ENCODE measurements around the gene ACP4. TPM values are rescaled to one million over a fixed set of nuclear protein-coding genes. Genes with fewer than 3 reads are reported as not detected.
"Not testable (repeated sequence)": the region's sequence is repeated elsewhere in the genome, so short reads cannot be mapped to it uniquely, and the experiment has no call there.

ACP4 gene
- polyA plus RNA-seq, 1 experiment, result not detected

DNA sequence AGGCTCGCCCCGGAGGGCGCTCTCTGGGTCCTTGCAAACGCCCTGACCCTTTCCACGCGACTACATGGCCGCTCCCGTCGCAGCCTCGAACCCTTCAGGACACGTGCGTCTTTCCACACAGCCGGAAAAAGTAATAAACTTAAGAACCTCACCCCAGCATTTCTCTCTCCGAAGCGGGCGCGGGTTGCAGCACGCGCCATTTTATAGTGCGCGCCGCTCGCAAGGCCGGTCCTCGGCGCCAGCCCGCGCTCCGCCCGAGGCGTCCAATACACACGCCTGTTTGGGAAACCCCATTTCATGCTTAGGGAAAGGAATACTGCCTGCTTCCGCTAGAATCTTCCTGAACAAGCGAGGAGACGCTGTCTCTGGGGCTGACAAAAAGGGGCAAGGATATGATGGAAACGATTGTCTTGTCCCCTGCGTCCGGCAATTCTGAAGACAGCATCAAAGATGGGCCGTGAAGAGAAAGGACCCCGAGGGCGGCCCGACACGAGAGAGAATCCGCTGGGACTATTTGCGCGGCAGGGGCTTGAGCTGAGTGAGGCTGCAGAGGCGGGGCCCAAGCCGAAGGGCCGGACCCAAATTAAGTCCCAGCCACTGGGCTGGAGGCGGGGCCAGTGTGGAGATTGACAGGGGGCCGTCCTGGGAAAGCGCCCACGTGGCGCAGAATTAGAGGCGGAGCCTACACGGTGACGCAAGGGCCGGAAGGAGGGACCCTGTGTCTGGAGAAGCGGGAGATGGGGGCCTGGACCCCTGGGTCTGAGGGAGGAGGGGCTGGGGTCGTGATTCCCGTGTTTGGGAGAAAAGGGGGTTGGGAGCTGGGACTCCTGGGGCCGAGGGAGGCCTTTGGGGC lies 14.4 kb downstream of the ACP4 start:
- CTCF ChIA-PET, result interaction anchor here (1.0 kb wide), 1 partner anchor 117 kb away, joined by 3 read pairs; no protein-coding TSS in a partner anchor

DNA sequence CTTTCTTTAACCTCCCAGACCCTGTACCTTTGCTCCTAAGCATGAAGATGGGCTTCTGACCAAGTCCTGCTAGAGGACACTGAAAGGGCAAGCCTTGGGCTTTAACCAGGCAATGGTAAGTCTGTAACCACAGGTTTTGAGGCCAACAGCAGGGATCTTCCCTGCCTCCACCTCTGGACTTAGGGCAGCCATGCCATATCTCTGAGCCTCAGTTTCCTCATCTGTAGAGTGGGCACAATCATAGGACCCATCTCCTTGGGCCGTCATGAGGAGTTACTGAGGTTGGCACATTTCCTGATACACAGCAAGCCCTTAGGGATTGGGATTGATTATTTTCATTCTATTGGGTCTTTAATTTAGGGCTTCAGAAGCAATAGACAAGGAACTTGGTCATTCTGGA lies 18.6 kb downstream of the ACP4 start:
- DNase-seq (ENCODE audit: low read depth), result no peak
- TF ChIP-seq CTCF (IDR thresholded peaks at IDR 0.05; ENCODE audit: insufficient read depth, low read depth, low read length), result no peak
- Histone ChIP-seq H3K36me3 (ENCODE audit: control insufficient read depth, insufficient read depth, low read length) (no peaks in the 10 kb centered on the region), H3K27me3 (ENCODE audit: control insufficient read depth, insufficient read depth, low read length) (no peaks in the 10 kb centered on the region), H3K4me3 (ENCODE audit: low read depth, low read length) (no peak overlapping the region)
- POLR2A ChIA-PET, result no interaction called here
- CTCF ChIA-PET, result no interaction called here

More for the DNA sequence above, 14.4 kb downstream of the ACP4 start:
- H3K27me3 ChIP-seq (ENCODE audit: control insufficient read depth, insufficient read depth, low read length), result no peaks in the 10 kb centered on the region
- peaks cover 6% of the 10 kb centered on the region for H3K36me3 ChIP-seq (ENCODE audit: control insufficient read depth, insufficient read depth, low read length)
- TF ChIP-seq CTCF (IDR thresholded peaks at IDR 0.05; ENCODE audit: insufficient read depth, low read depth, low read length), result 0 out of 2 replicates have a peak, but pooled peaks have one; percentile 2
- peak overlapping the region; percentile 98 for H3K4me3 ChIP-seq (ENCODE audit: low read depth, low read length)
- DNase-seq (ENCODE audit: low read depth), result peak; percentile 84
- POLR2A ChIA-PET, result interaction anchor here (0.6 to 1.0 kb wide), 3 partner anchors 12 to 899 kb away, joined by 3 to 4 read pairs (median 3); no protein-coding TSS in a partner anchor

DNA sequence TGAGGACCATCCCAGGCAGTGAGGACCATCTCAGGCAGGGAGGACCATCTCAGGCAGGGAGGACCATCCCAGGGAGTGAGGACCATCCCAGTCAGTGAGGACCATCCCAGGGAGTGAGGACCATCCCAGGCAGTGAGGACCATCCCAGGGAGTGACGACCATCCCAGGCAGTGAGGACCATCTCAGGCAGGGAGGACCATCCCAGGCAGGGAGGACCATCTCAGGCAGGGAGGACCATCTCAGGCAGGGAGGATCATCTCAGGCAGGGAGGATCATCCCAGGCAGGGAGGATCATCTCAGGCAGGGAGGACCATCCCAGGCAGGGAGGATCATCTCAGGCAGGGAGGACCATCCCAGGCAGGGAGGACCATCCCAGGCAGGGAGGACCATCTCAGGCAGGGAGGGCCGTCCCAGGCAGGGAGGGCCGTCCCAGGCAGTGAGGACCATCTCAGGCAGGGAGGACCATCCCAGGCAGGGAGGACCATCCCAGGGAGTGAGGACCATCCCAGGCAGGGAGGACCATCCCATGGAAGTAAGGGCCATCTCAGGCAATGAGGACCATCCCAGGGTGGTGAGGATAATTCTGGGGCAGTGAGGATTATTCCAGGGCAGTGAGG lies 21.5 kb downstream of the ACP4 start:
- DNase-seq (ENCODE audit: low read depth); H3K27me3 ChIP-seq (ENCODE audit: control insufficient read depth, insufficient read depth, low read length); H3K36me3 ChIP-seq (ENCODE audit: control insufficient read depth, insufficient read depth, low read length); H3K4me3 ChIP-seq (ENCODE audit: low read depth, low read length); CTCF ChIA-PET; POLR2A ChIA-PET: not testable (repeated sequence)

DNA sequence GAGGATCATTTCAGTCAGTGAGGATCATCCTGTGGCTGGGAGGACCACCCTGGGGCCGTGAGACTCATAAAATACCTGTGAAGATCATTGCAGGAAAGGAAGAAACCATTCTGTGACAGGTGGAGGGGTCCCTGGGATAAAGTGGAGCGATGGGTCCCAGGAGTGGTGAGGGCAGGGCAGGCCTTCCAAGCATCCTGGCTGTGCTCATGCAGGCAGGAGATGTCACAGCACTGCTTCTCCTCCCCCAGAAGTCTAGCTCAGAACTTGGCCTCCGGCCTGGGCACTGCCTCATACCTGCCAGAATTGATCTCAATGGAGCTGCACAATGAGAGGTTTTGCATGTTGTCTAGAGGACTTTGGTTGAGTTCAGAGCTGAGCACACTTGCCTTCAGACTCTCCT lies 22.3 kb downstream of the ACP4 start:
- no peaks in the 10 kb centered on the region for H3K36me3 ChIP-seq (ENCODE audit: control insufficient read depth, insufficient read depth, low read length)
- POLR2A ChIA-PET, result no interaction called here
- no peak for TF ChIP-seq CTCF (IDR thresholded peaks at IDR 0.05; ENCODE audit: insufficient read depth, low read depth, low read length)
- DNase-seq (ENCODE audit: low read depth), result no peak
- CTCF ChIA-PET, result no interaction called here
- H3K27me3 ChIP-seq (ENCODE audit: control insufficient read depth, insufficient read depth, low read length), result no peaks in the 10 kb centered on the region
- no peak overlapping the region for H3K4me3 ChIP-seq (ENCODE audit: low read depth, low read length)

DNA sequence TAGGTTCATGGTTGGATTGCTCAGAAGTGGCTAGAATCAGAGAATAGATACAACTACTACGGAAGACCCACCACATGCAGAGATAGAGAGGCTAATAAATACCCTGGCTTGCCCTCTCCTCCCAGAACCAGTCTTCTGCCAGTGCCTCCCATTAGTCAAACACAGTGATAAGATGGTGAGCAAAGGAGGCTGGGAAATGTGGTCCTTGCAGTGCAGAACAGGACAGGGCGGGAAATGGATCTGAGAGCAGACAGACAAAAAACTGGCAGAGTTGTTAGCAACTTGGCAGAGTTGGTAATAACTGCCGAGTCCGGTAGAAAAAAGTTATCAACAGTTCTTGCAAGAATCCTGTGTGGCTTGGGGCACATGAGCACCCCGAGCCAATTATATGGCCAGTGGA lies 24.7 kb downstream of the ACP4 start:
- ChIA-PET POLR2A (no interaction called here), CTCF (no interaction called here)
- no peak overlapping the region for H3K4me3 ChIP-seq (ENCODE audit: low read depth, low read length)
- no peak for TF ChIP-seq CTCF (IDR thresholded peaks at IDR 0.05; ENCODE audit: insufficient read depth, low read depth, low read length)
- H3K36me3 ChIP-seq (ENCODE audit: control insufficient read depth, insufficient read depth, low read length), result no peaks in the 10 kb centered on the region
- DNase-seq (ENCODE audit: low read depth), result no peak
- peaks cover 13% of the 10 kb centered on the region for H3K27me3 ChIP-seq (ENCODE audit: control insufficient read depth, insufficient read depth, low read length)
